Right lobe of liver (tissue), 4 donors: ENCODE results near the gene DNAH1.

Source experiments
- POLR2A ChIP-seq: fragments of 450-650 bp; IDR thresholded peaks from one replicate; pipeline ENCODE4 v1.6.1; 2017; ENCODE audit warnings: antibody characterized with exemption, mild to moderate bottlenecking
- TF ChIP-seq, protein P1 (sequence below), 4 donors: fragments of 200-600 bp in 3 of 4; fragments of 450-650 bp in 1 of 4; IDR thresholded peaks; one replicate each; pipeline versions ENCODE4 v1.5.1 to v1.8.0; 2016 to 2022; ENCODE audit warnings: antibody characterized with exemption in 4 of 4, mild to moderate bottlenecking in 2 of 4
- donor health status: DM: no; HTN: no; CAD: no.
- donor health status: DM: no; HTN: no; CAD: no.
- donor health status: DM: no; HTN: yes; CAD: no.

DNA sequence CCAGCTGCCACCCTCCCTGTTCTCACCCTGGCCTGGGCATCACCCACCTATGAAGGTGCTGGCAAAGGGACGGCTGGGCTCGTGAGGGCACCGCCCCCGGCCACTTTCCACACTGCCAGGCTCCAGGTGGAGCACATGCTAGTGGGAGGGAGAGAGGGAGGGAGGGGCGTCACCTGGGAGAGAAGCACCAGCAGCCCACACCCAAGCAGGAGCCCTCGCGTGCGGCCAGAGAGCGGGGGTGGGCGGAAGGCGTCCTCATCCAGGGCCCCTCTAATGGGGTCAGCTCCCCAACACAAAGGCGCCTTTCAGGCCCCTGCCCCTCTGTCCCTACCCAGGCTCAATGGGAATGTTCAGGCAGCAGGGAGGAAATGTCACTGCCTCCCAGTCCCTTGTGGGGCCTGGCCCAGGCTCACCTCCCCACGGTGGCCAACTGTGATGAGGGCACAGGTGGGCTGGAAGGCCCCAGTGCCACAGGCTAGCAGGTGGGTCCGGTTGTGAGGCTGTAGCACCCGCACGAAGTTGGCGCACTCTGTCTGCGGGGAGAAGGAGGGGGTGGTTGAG lies 125.7 kb downstream of the DNAH1 start:
- TF ChIP-seq, protein P1, sequence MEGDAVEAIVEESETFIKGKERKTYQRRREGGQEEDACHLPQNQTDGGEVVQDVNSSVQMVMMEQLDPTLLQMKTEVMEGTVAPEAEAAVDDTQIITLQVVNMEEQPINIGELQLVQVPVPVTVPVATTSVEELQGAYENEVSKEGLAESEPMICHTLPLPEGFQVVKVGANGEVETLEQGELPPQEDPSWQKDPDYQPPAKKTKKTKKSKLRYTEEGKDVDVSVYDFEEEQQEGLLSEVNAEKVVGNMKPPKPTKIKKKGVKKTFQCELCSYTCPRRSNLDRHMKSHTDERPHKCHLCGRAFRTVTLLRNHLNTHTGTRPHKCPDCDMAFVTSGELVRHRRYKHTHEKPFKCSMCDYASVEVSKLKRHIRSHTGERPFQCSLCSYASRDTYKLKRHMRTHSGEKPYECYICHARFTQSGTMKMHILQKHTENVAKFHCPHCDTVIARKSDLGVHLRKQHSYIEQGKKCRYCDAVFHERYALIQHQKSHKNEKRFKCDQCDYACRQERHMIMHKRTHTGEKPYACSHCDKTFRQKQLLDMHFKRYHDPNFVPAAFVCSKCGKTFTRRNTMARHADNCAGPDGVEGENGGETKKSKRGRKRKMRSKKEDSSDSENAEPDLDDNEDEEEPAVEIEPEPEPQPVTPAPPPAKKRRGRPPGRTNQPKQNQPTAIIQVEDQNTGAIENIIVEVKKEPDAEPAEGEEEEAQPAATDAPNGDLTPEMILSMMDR (IDR thresholded peaks at IDR 0.05): no peak
- TF ChIP-seq POLR2A: no peak
